GM21367 (cell line): ENCODE measurements around the gene TXNL1.
"Not testable (repeated sequence)": the region's sequence is repeated elsewhere in the genome, so short reads cannot be mapped to it uniquely, and the experiment has no call there.

Experiments
- ATAC-seq: cut with Tn5 transposase; IDR thresholded peaks from one replicate; pipeline ENCODE4 v1.9.1; 2021; ENCODE audit not compliant: unreplicated experiment

TXNL1 gene

GRCh38 chr18:56638232-56639103 lies at the start of gene TXNL1:
TXNL1 (minus strand) TSS chr18:56638592; CDS start chr18:56638440, 152 bp downstream.
- peak; percentile 94 for ATAC-seq

- no peak for ATAC-seq
Observed at GRCh38 chr18:56684277-56684676, 45.9 kb upstream of the TXNL1 start.

GRCh38 chr18:56678836-56679565 lies 40.6 kb upstream of the TXNL1 start:
- ATAC-seq, result no peak

GRCh38 chr18:56676639-56677038 lies 38.2 kb upstream of the TXNL1 start:
- ATAC-seq, result no peak

- ATAC-seq, result no peak
Observed at GRCh38 chr18:56672981-56673380, 34.6 kb upstream of the TXNL1 start.

GRCh38 chr18:56672391-56672790 lies 34.0 kb upstream of the TXNL1 start:
- ATAC-seq, result no peak

GRCh38 chr18:56662902-56663301 lies 24.5 kb upstream of the TXNL1 start:
- ATAC-seq, result no peak

GRCh38 chr18:56662502-56662901 lies 24.1 kb upstream of the TXNL1 start:
- no peak for ATAC-seq

GRCh38 chr18:56662063-56662408 lies 23.6 kb upstream of the TXNL1 start:
- no peak for ATAC-seq

GRCh38 chr18:56661360-56662062 lies 23.1 kb upstream of the TXNL1 start:
- ATAC-seq, result no peak

- no peak for ATAC-seq
Observed at GRCh38 chr18:56660655-56661054, 22.3 kb upstream of the TXNL1 start.

- ATAC-seq, result no peak
Observed at GRCh38 chr18:56659111-56659510, 20.7 kb upstream of the TXNL1 start.

GRCh38 chr18:56658261-56658660 lies 19.9 kb upstream of the TXNL1 start:
- no peak for ATAC-seq

- not testable (repeated sequence) for ATAC-seq
Observed at GRCh38 chr18:56654280-56654679, 15.9 kb upstream of the TXNL1 start.

- no peak for ATAC-seq
Observed at GRCh38 chr18:56652802-56653201, 14.4 kb upstream of the TXNL1 start.

- no peak for ATAC-seq
Observed at GRCh38 chr18:56651771-56652092, 13.3 kb upstream of the TXNL1 start.

- ATAC-seq, result peak; percentile 95
Observed at GRCh38 chr18:56650944-56651770, 12.8 kb upstream of the TXNL1 start, which contains the start of gene WDR7. WDR7 (plus strand) TSS chr18:56651359; CDS start chr18:56672516, 21,157 bp downstream.

- no peak for ATAC-seq
Observed at GRCh38 chr18:56649996-56650395, 11.6 kb upstream of the TXNL1 start.

- no peak for ATAC-seq
Observed at GRCh38 chr18:56647951-56648893, 9.8 kb upstream of the TXNL1 start.

- no peak for ATAC-seq
Observed at GRCh38 chr18:56647071-56647470, 8.7 kb upstream of the TXNL1 start.
